Upper lobe of left lung (tissue), 6 donors: Measurements from ENCODE around the gene CIC. TPM values are rescaled to one million over a fixed set of nuclear protein-coding genes. Genes with fewer than 3 reads are reported as not detected.
A peak's percentile ranks its signal among the peaks of the same experiment; 100 is the strongest.

Source experiments
- ATAC-seq, 2 donors: fragments of 200-7000 bp; cut with Tn5 transposase; one replicate each; pipeline ENCODE4 v1.9.1; 2022; ENCODE audit warnings: mild to moderate bottlenecking in 2 of 2, moderate library complexity in 2 of 2; ENCODE audit not compliant: low FRiP score in 2 of 2
- DNase-seq, 2 donors: peaks; one replicate each; pipeline ENCODE4 v3.0.0-alpha.2; 2019 to 2020
- H3K27ac ChIP-seq, 4 donors: fragments of 200-600 bp; sonication (generic); one replicate each; pipeline ENCODE4 v1.5.1; 2016 to 2019
- H3K27me3 ChIP-seq, 4 donors: fragments of 200-600 bp; sonication (generic); one replicate each; pipeline ENCODE4 v1.5.1; 2017 to 2019
- H3K36me3 ChIP-seq, 4 donors: fragments of 200-600 bp; sonication (generic); one replicate each; pipeline ENCODE4 v1.5.1; 2016 to 2019
- H3K4me1 ChIP-seq, 4 donors: fragments of 200-600 bp; sonication (generic); one replicate each; pipeline ENCODE4 v1.5.1; 2018 to 2019
- H3K4me3 ChIP-seq, 4 donors: fragments of 200-600 bp; sonication (generic); one replicate each; pipeline ENCODE4 v1.5.1; 2017 to 2019; ENCODE audit warnings: mild to moderate bottlenecking in 2 of 4, moderate library complexity in 1 of 4
- H3K9me3 ChIP-seq, 4 donors: fragments of 200-600 bp; sonication (generic); one replicate each; pipeline ENCODE4 v1.5.1; 2018 to 2019
- EP300 ChIP-seq, 4 donors: sonication (generic); formaldehyde crosslinking; IDR thresholded peaks; one replicate each; pipeline ENCODE4 v1.5.1; 2017; ENCODE audit warnings: antibody characterized with exemption in 4 of 4, control low read depth in 2 of 4
- POLR2A ChIP-seq, 4 donors: fragments of 450-650 bp; IDR thresholded peaks; one replicate each; pipeline ENCODE4 v1.5.1; 2016 to 2017; ENCODE audit warnings: antibody characterized with exemption in 4 of 4, mild to moderate bottlenecking in 2 of 4
- POLR2AphosphoS5 ChIP-seq, 2 donors: sonication (generic); formaldehyde crosslinking; IDR thresholded peaks; one replicate each; pipeline ENCODE4 v1.5.1; 2017; ENCODE audit warnings: antibody characterized with exemption in 2 of 2
- WGBS, 2 donors: methylation state at CpG; one replicate each; pipeline ENCODE4 v1.1.5; 2017 to 2018; 5-methylcytosine and 5-hydroxymethylcytosine counted together
- total RNA-seq, 6 donors: library from RNA; depleted of rRNA in 4 of 6; stranded (reverse); fragments of >200 nt in 4 of 6; gene quantifications; one replicate each; pipeline versions ENCODE4 v1.1.0 to v1.2.1, GENCODE V29; 2016 to 2021
- TF ChIP-seq, protein P1 (sequence below), 6 experiments: fragments of 450-650 bp in 4 of 6; fragments of 200-600 bp in 2 of 6; sonication (generic) in 2 of 6; IDR thresholded peaks; one replicate each; pipeline ENCODE4 v1.5.1; 2016 to 2019; ENCODE audit warnings: antibody characterized with exemption in 6 of 6
- donor health status: DM: no; HTN: no; CAD: no; lungs with moderate emphysema.
- donor health status: DM: no; HTN: yes; CAD: no; lungs with severe emphysema.

The CIC gene
- total RNA-seq, 6 donors from 2014 or later: 52.6 to 170 (median 77.7) TPM

- peak overlapping the region; percentile 96 to 100 (median 98) for H3K27ac ChIP-seq
- 15 to 16% methylated on average over 9 to 13 of the region's 13 CpGs for WGBS, 2 donors
- DNase-seq: peak in 1 of 2 donors; percentile 22
These were observed 1.4 kb upstream of the CIC start for GRCh38 chr19:42267644-42268141.

DNA sequence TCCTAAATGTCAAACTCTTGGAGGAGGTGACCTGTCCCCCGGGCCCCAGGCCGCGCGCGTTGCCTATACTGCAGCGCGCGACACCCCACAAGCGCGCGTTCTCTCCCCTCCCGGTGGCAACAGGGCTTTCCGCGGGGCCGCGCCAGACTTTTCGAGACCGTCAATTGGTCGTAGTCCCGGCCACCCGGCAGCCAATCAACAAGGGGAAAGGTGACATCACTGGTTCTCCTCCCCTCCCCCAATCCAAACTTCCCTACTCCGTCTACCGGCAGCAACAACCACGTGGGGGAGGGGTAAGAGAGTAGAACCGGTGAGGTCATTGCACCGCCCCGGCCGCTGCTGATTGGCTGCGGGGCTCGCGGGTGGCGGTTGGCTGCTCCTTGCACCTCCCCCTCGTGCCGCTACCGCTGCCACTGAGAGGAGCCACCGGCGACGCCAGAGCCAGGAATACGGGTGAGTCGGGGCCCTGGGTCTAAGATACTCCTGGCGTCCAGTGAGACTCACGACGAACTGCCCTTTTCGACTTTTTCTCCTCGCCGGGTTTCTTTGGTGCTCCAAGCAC is 829 bp upstream of the CIC start:
- peak; percentile 98 to 99 for DNase-seq
- WGBS, 2 donors: 0% methylated on average over 9 to 24 of the region's 46 CpGs
- TF ChIP-seq POLR2A (IDR thresholded peaks at IDR 0.05) (peak; percentile 40 to 84 (median 80)), POLR2AphosphoS5 (IDR thresholded peaks at IDR 0.05) (peak; percentile 74 to 90), EP300 (IDR thresholded peaks at IDR 0.05) (peak in 1 of 4 donors; percentile 93)
- TF ChIP-seq, protein P1, sequence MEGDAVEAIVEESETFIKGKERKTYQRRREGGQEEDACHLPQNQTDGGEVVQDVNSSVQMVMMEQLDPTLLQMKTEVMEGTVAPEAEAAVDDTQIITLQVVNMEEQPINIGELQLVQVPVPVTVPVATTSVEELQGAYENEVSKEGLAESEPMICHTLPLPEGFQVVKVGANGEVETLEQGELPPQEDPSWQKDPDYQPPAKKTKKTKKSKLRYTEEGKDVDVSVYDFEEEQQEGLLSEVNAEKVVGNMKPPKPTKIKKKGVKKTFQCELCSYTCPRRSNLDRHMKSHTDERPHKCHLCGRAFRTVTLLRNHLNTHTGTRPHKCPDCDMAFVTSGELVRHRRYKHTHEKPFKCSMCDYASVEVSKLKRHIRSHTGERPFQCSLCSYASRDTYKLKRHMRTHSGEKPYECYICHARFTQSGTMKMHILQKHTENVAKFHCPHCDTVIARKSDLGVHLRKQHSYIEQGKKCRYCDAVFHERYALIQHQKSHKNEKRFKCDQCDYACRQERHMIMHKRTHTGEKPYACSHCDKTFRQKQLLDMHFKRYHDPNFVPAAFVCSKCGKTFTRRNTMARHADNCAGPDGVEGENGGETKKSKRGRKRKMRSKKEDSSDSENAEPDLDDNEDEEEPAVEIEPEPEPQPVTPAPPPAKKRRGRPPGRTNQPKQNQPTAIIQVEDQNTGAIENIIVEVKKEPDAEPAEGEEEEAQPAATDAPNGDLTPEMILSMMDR (IDR thresholded peaks at IDR 0.05): peak in 1 of 6 experiments; percentile 20
- H3K4me3 ChIP-seq: peak overlapping the region; percentile 30 to 69 (median 58)
- peak; percentile 92 to 94 for ATAC-seq
- H3K27ac ChIP-seq: peak overlapping the region; percentile 96 to 100 (median 98)
- H3K9me3 ChIP-seq: no peaks in the 10 kb centered on the region
- peaks cover 23 to 36% (median 27%) of the 10 kb centered on the region in 4 donors for H3K4me1 ChIP-seq
- no peaks in the 10 kb centered on the region for H3K27me3 ChIP-seq
- peaks cover 6 to 16% (median 15%) of the 10 kb centered on the region in 4 donors for H3K36me3 ChIP-seq

More at GRCh38 chr19:42267644-42268141, 1.4 kb upstream of the CIC start:
- TF ChIP-seq EP300 (IDR thresholded peaks at IDR 0.05): no peak
- no peak for TF ChIP-seq POLR2A (IDR thresholded peaks at IDR 0.05)
- Histone ChIP-seq H3K9me3 (no peaks in the 10 kb centered on the region), H3K4me3 (peak overlapping the region; percentile 30 to 69 (median 58)), H3K36me3 (peaks cover under 1 to 11% (median 9%) of the 10 kb centered on the region in 4 donors), H3K4me1 (peaks cover 23 to 36% (median 27%) of the 10 kb centered on the region in 4 donors), H3K27me3 (no peaks in the 10 kb centered on the region)
- no peak for ATAC-seq

GRCh38 chr19:42269478-42270345 is 660 bp downstream of the CIC start:
- WGBS, 2 donors: 31 to 35% methylated on average over 9 to 10 of the region's 10 CpGs
- DNase-seq (peak in 1 of 2 donors; percentile 24), ATAC-seq (no peak)
- Histone ChIP-seq H3K4me1 (peaks cover 25 to 47% (median 29%) of the 10 kb centered on the region in 4 donors), H3K9me3 (no peaks in the 10 kb centered on the region), H3K4me3 (peak overlapping the region; percentile 62 to 76 (median 66)), H3K27ac (peak overlapping the region; percentile 95 to 98 (median 97)), H3K36me3 (peaks cover 17 to 31% (median 29%) of the 10 kb centered on the region in 4 donors), H3K27me3 (no peaks in the 10 kb centered on the region)
- no peak for TF ChIP-seq POLR2AphosphoS5 (IDR thresholded peaks at IDR 0.05)
- TF ChIP-seq EP300 (IDR thresholded peaks at IDR 0.05): no peak
- TF ChIP-seq, protein P1 (IDR thresholded peaks at IDR 0.05): no peak
- no peak for TF ChIP-seq POLR2A (IDR thresholded peaks at IDR 0.05)

GRCh38 chr19:42270346-42271044 is 1.4 kb downstream of the CIC start:
- peak overlapping the region; percentile 95 to 98 (median 97) for H3K27ac ChIP-seq
- H3K9me3 ChIP-seq: no peaks in the 10 kb centered on the region
- 2 to 5% methylated on average over 8 to 17 of the region's 18 CpGs for WGBS, 2 donors
- DNase-seq: peak; percentile 71 to 79
- H3K27me3 ChIP-seq: no peaks in the 10 kb centered on the region
- peaks cover 25 to 54% (median 33%) of the 10 kb centered on the region in 4 donors for H3K4me1 ChIP-seq
- TF ChIP-seq, protein P1 (IDR thresholded peaks at IDR 0.05): peak in 1 of 6 experiments; percentile 3
- peak in 2 of 4 donors; percentile 29 to 54 for TF ChIP-seq POLR2A (IDR thresholded peaks at IDR 0.05)
- peak in 1 of 2 donors; percentile 38 for TF ChIP-seq POLR2AphosphoS5 (IDR thresholded peaks at IDR 0.05)
- no peak for TF ChIP-seq EP300 (IDR thresholded peaks at IDR 0.05)
- no peak for ATAC-seq
- peak overlapping the region; percentile 62 to 76 (median 66) for H3K4me3 ChIP-seq
- H3K36me3 ChIP-seq: peaks cover 17 to 39% (median 33%) of the 10 kb centered on the region in 4 donors
